ENCODE data around the gene TMEM190. TPM values are rescaled to one million over a fixed set of nuclear protein-coding genes. Genes with fewer than 3 reads are reported as not detected.

TMEM190 gene
- total RNA-seq, 2 donors from 2014 or later: not detected

GRCh38 chr19:55345101-55345817 is 31.4 kb upstream of the TMEM190 start:
- H3K36me3 Mint-ChIP-seq (ENCODE audit: low read depth): no peaks in the 10 kb centered on the region
- DNase-seq: no peak
- peak overlapping the region; percentile 79 for H3K27ac Mint-ChIP-seq
- no peak overlapping the region for H3K4me3 Mint-ChIP-seq
- peaks cover 14% of the 10 kb centered on the region for H3K4me1 Mint-ChIP-seq
- H3K27me3 Mint-ChIP-seq: no peaks in the 10 kb centered on the region
- no peaks in the 10 kb centered on the region for H3K9me3 ChIP-seq (ENCODE audit: control insufficient read depth, low read length, poor library complexity, severe bottlenecking)
- no peak for ATAC-seq

GRCh38 chr19:55345818-55346724 is 30.6 kb upstream of the TMEM190 start:
- Mint-ChIP-seq H3K36me3 (ENCODE audit: low read depth) (no peaks in the 10 kb centered on the region), H3K27ac (peak overlapping the region; percentile 79), H3K4me1 (peaks cover 9% of the 10 kb centered on the region), H3K27me3 (peaks cover 2% of the 10 kb centered on the region), H3K4me3 (no peak overlapping the region)
- ATAC-seq (peak; percentile 14), DNase-seq (no peak)
- no peaks in the 10 kb centered on the region for H3K9me3 ChIP-seq (ENCODE audit: control insufficient read depth, low read length, poor library complexity, severe bottlenecking)

- ATAC-seq (peak; percentile 11), DNase-seq (no peak)
- Mint-ChIP-seq H3K4me1 (peaks cover 11% of the 10 kb centered on the region), H3K27ac (no peak overlapping the region), H3K4me3 (no peak overlapping the region), H3K36me3 (ENCODE audit: low read depth) (peaks cover 7% of the 10 kb centered on the region), H3K27me3 (peaks cover 10% of the 10 kb centered on the region)
- no peaks in the 10 kb centered on the region for H3K9me3 ChIP-seq (ENCODE audit: control insufficient read depth, low read length, poor library complexity, severe bottlenecking)
Measured at GRCh38 chr19:55346725-55347441, 29.7 kb upstream of the TMEM190 start.

- H3K27me3 Mint-ChIP-seq: peaks cover 17% of the 10 kb centered on the region
- peaks cover 7% of the 10 kb centered on the region for H3K36me3 Mint-ChIP-seq (ENCODE audit: low read depth)
- H3K4me1 Mint-ChIP-seq: peaks cover 15% of the 10 kb centered on the region
- DNase-seq: no peak
- H3K9me3 ChIP-seq (ENCODE audit: control insufficient read depth, low read length, poor library complexity, severe bottlenecking): no peaks in the 10 kb centered on the region
- no peak overlapping the region for H3K4me3 Mint-ChIP-seq
- ATAC-seq: no peak
- no peak overlapping the region for H3K27ac Mint-ChIP-seq
Measured at GRCh38 chr19:55347442-55348009, 29.1 kb upstream of the TMEM190 start.

GRCh38 chr19:55348317-55349034 is 28.1 kb upstream of the TMEM190 start:
- no peak overlapping the region for H3K4me3 Mint-ChIP-seq

GRCh38 chr19:55350620-55351315 is 25.9 kb upstream of the TMEM190 start:
- DNase-seq (no peak), ATAC-seq (no peak)
- Mint-ChIP-seq H3K27ac (no peak overlapping the region), H3K4me3 (no peak overlapping the region), H3K27me3 (peaks cover 26% of the 10 kb centered on the region), H3K4me1 (peaks cover 27% of the 10 kb centered on the region), H3K36me3 (ENCODE audit: low read depth) (peaks cover 7% of the 10 kb centered on the region)
- no peaks in the 10 kb centered on the region for H3K9me3 ChIP-seq (ENCODE audit: control insufficient read depth, low read length, poor library complexity, severe bottlenecking)

More at GRCh38 chr19:55348317-55349034, 28.1 kb upstream of the TMEM190 start:
- Mint-ChIP-seq H3K36me3 (ENCODE audit: low read depth) (peaks cover 7% of the 10 kb centered on the region), H3K27me3 (peaks cover 26% of the 10 kb centered on the region), H3K4me1 (peaks cover 24% of the 10 kb centered on the region), H3K27ac (no peak overlapping the region)
- H3K9me3 ChIP-seq (ENCODE audit: control insufficient read depth, low read length, poor library complexity, severe bottlenecking): no peaks in the 10 kb centered on the region
- ATAC-seq (no peak), DNase-seq (no peak)

- no peak for DNase-seq
- Mint-ChIP-seq H3K36me3 (ENCODE audit: low read depth) (peaks cover 7% of the 10 kb centered on the region), H3K4me3 (no peak overlapping the region), H3K4me1 (peaks cover 27% of the 10 kb centered on the region), H3K27me3 (peaks cover 30% of the 10 kb centered on the region), H3K27ac (peak overlapping the region; percentile 83)
- no peaks in the 10 kb centered on the region for H3K9me3 ChIP-seq (ENCODE audit: control insufficient read depth, low read length, poor library complexity, severe bottlenecking)
- no peak for ATAC-seq
Measured at GRCh38 chr19:55352040-55352439, 24.6 kb upstream of the TMEM190 start.

GRCh38 chr19:55352549-55353145 is 24.0 kb upstream of the TMEM190 start:
- ATAC-seq: no peak
- H3K27me3 Mint-ChIP-seq: peaks cover 36% of the 10 kb centered on the region
- H3K9me3 ChIP-seq (ENCODE audit: control insufficient read depth, low read length, poor library complexity, severe bottlenecking): no peaks in the 10 kb centered on the region
- H3K36me3 Mint-ChIP-seq (ENCODE audit: low read depth): peaks cover 7% of the 10 kb centered on the region
- peak overlapping the region; percentile 86 for H3K4me3 Mint-ChIP-seq
- H3K27ac Mint-ChIP-seq: no peak overlapping the region
- peaks cover 27% of the 10 kb centered on the region for H3K4me1 Mint-ChIP-seq
- no peak for DNase-seq

GRCh38 chr19:55353356-55353802 is 23.2 kb upstream of the TMEM190 start:
- no peaks in the 10 kb centered on the region for H3K9me3 ChIP-seq (ENCODE audit: control insufficient read depth, low read length, poor library complexity, severe bottlenecking)
- Mint-ChIP-seq H3K27ac (no peak overlapping the region), H3K27me3 (peaks cover 40% of the 10 kb centered on the region), H3K36me3 (ENCODE audit: low read depth) (peaks cover 7% of the 10 kb centered on the region), H3K4me3 (peak overlapping the region; percentile 86), H3K4me1 (peaks cover 24% of the 10 kb centered on the region)
- ATAC-seq (peak; percentile 7), DNase-seq (no peak)

GRCh38 chr19:55353803-55354697 is 22.6 kb upstream of the TMEM190 start:
- H3K27ac Mint-ChIP-seq: no peak overlapping the region
- H3K27me3 Mint-ChIP-seq: peaks cover 40% of the 10 kb centered on the region
- H3K4me1 Mint-ChIP-seq: peaks cover 24% of the 10 kb centered on the region
- peak overlapping the region; percentile 86 for H3K4me3 Mint-ChIP-seq
- peak; percentile 51 to 70 (median 66) for DNase-seq
- H3K9me3 ChIP-seq (ENCODE audit: control insufficient read depth, low read length, poor library complexity, severe bottlenecking): no peaks in the 10 kb centered on the region
- ATAC-seq: peak; percentile 86
- H3K36me3 Mint-ChIP-seq (ENCODE audit: low read depth): peaks cover 7% of the 10 kb centered on the region

- H3K9me3 ChIP-seq (ENCODE audit: control insufficient read depth, low read length, poor library complexity, severe bottlenecking): no peaks in the 10 kb centered on the region
- peaks cover 7% of the 10 kb centered on the region for H3K36me3 Mint-ChIP-seq (ENCODE audit: low read depth)
- H3K27ac Mint-ChIP-seq: no peak within 1 kb of the TSS
- H3K27me3 Mint-ChIP-seq: peaks cover 40% of the 10 kb centered on the region
- DNase-seq: no peak
- peak within 1 kb of the TSS; percentile 86 for H3K4me3 Mint-ChIP-seq
- H3K4me1 Mint-ChIP-seq: peaks cover 24% of the 10 kb centered on the region
- ATAC-seq: no peak
Measured at GRCh38 chr19:55354698-55355212, 21.9 kb upstream of the TMEM190 start, which contains the start of gene COX6B2. COX6B2 (minus strand) TSS chr19:55354719; CDS start chr19:55354521, 198 bp downstream.
